BLaER1 (cell line): ENCODE results near the gene TMEM126B.

Source experiments
- H3K27ac ChIP-seq: shearing (Covaris generic); formaldehyde crosslinking; 2 replicates; pipeline ENCODE4 v1.8.1; 2022
- H3K27me3 ChIP-seq: shearing (Covaris generic); formaldehyde crosslinking; 2 replicates; pipeline ENCODE4 v1.8.1; 2022
- H3K36me3 ChIP-seq: shearing (Covaris generic); formaldehyde crosslinking; 2 replicates; pipeline ENCODE4 v1.8.1; 2022
- H3K4me1 ChIP-seq: shearing (Covaris generic); formaldehyde crosslinking; 2 replicates; pipeline ENCODE4 v1.8.1; 2022
- H3K4me2 ChIP-seq: shearing (Covaris generic); formaldehyde crosslinking; 2 replicates; pipeline ENCODE4 v1.8.1; 2022
- H3K4me3 ChIP-seq: shearing (Covaris generic); formaldehyde crosslinking; 2 replicates; pipeline ENCODE4 v1.8.1; 2022
- H3K9ac ChIP-seq: shearing (Covaris generic); formaldehyde crosslinking; 2 replicates; pipeline ENCODE4 v1.8.1; 2022
- H3K9me3 ChIP-seq: shearing (Covaris generic); formaldehyde crosslinking; 2 replicates; pipeline ENCODE4 v1.8.1; 2022
- H4K20me1 ChIP-seq: shearing (Covaris generic); formaldehyde crosslinking; 2 replicates; pipeline ENCODE4 v1.8.1; 2022
- Cebpa-rat ChIP-seq: shearing (Covaris generic); IDR thresholded peaks from 2 replicates; pipeline ENCODE4 v1.8.1; 2022

TMEM126B gene

GRCh38 chr11:85685125-85685819 lies 56.9 kb downstream of the TMEM126B start:
- H3K4me1 ChIP-seq = 0 out of 2 replicates have a peak, but pooled peaks cover 5% of the 10 kb centered on the region
- H3K4me2 ChIP-seq = no peak overlapping the region
- peaks cover 19% of the 10 kb centered on the region for H3K27me3 ChIP-seq
- H4K20me1 ChIP-seq = no peaks in the 10 kb centered on the region
- no peak overlapping the region for H3K27ac ChIP-seq
- H3K9ac ChIP-seq = no peak overlapping the region
- no peak overlapping the region for H3K4me3 ChIP-seq
- peaks cover 11% of the 10 kb centered on the region for H3K9me3 ChIP-seq
- no peaks in the 10 kb centered on the region for H3K36me3 ChIP-seq
- TF ChIP-seq Cebpa-rat = no peak

- Histone ChIP-seq H3K4me2 (no peak within 1 kb of the TSS), H3K9ac (no peak within 1 kb of the TSS), H3K36me3 (no peaks in the 10 kb centered on the region), H3K4me3 (no peak within 1 kb of the TSS), H3K27ac (no peak within 1 kb of the TSS), H3K27me3 (peaks cover 19% of the 10 kb centered on the region), H3K9me3 (peaks cover 11% of the 10 kb centered on the region), H4K20me1 (no peaks in the 10 kb centered on the region), H3K4me1 (0 out of 2 replicates have a peak, but pooled peaks cover 5% of the 10 kb centered on the region)
- TF ChIP-seq Cebpa-rat = no peak
Observed at GRCh38 chr11:85685820-85686459, 57.5 kb downstream of the TMEM126B start, which contains the start of gene CCDC89. TSS of gene CCDC89 (minus strand) at chr11:85686195. CDS start at chr11:85686130, 65 bp downstream.
